ENCODE results near the gene RASIP1.

RASIP1 gene

GRCh38 chr19:48678201-48678600 lies 62.2 kb downstream of the RASIP1 start:
- no peak for TF ChIP-seq CTCF (IDR thresholded peaks at IDR 0.05)

GRCh38 chr19:48676887-48677286 lies 63.5 kb downstream of the RASIP1 start:
- no peak overlapping the region for H3K27ac ChIP-seq
- TF ChIP-seq CTCF (IDR thresholded peaks at IDR 0.05) (no peak), ZFX (IDR thresholded peaks at IDR 0.05; ENCODE audit: borderline replicate concordance) (no peak)

More at GRCh38 chr19:48678201-48678600, 62.2 kb downstream of the RASIP1 start:
- H3K27ac ChIP-seq = no peak overlapping the region

- no peak for TF ChIP-seq CTCF (IDR thresholded peaks at IDR 0.05)
- TF ChIP-seq ZFX (IDR thresholded peaks at IDR 0.05; ENCODE audit: borderline replicate concordance) = no peak
- no peak overlapping the region for H3K27ac ChIP-seq
These were observed 63.9 kb downstream of the RASIP1 start for GRCh38 chr19:48676487-48676886.

GRCh38 chr19:48674921-48675824 lies 65.2 kb downstream of the RASIP1 start:
- peak; percentile 94 for TF ChIP-seq CTCF (IDR thresholded peaks at IDR 0.05)
- no peak for TF ChIP-seq ZFX (IDR thresholded peaks at IDR 0.05; ENCODE audit: borderline replicate concordance)
- no peak overlapping the region for H3K27ac ChIP-seq

GRCh38 chr19:48674216-48674809 lies 66.1 kb downstream of the RASIP1 start:
- no peak overlapping the region for H3K27ac ChIP-seq
- TF ChIP-seq CTCF (IDR thresholded peaks at IDR 0.05) (no peak), ZFX (IDR thresholded peaks at IDR 0.05; ENCODE audit: borderline replicate concordance) (no peak)

- no peak overlapping the region for H3K27ac ChIP-seq
These were observed 66.8 kb downstream of the RASIP1 start for GRCh38 chr19:48673436-48674100.

More at GRCh38 chr19:48673436-48674100, 66.8 kb downstream of the RASIP1 start:
- TF ChIP-seq ZFX (IDR thresholded peaks at IDR 0.05; ENCODE audit: borderline replicate concordance) (no peak), CTCF (IDR thresholded peaks at IDR 0.05) (no peak)

Measured in 22Rv1 (cell line).